ENCODE data around the gene CSPG5.

- TF ChIP-seq, protein P1, sequence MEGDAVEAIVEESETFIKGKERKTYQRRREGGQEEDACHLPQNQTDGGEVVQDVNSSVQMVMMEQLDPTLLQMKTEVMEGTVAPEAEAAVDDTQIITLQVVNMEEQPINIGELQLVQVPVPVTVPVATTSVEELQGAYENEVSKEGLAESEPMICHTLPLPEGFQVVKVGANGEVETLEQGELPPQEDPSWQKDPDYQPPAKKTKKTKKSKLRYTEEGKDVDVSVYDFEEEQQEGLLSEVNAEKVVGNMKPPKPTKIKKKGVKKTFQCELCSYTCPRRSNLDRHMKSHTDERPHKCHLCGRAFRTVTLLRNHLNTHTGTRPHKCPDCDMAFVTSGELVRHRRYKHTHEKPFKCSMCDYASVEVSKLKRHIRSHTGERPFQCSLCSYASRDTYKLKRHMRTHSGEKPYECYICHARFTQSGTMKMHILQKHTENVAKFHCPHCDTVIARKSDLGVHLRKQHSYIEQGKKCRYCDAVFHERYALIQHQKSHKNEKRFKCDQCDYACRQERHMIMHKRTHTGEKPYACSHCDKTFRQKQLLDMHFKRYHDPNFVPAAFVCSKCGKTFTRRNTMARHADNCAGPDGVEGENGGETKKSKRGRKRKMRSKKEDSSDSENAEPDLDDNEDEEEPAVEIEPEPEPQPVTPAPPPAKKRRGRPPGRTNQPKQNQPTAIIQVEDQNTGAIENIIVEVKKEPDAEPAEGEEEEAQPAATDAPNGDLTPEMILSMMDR (IDR thresholded peaks at IDR 0.05): no peak
- peak; percentile 34 for TF ChIP-seq POLR2AphosphoS5 (IDR thresholded peaks at IDR 0.05)
- no peak for TF ChIP-seq POLR2A (IDR thresholded peaks at IDR 0.05)
These were observed 38.7 kb upstream of the CSPG5 start for GRCh38 chr3:47617086-47618010.

All from prostate gland (tissue), 2 donors.